ENCODE data around the gene SLC12A4.
A peak's percentile ranks its signal among the peaks of the same experiment; 100 is the strongest.

The SLC12A4 gene

DNA sequence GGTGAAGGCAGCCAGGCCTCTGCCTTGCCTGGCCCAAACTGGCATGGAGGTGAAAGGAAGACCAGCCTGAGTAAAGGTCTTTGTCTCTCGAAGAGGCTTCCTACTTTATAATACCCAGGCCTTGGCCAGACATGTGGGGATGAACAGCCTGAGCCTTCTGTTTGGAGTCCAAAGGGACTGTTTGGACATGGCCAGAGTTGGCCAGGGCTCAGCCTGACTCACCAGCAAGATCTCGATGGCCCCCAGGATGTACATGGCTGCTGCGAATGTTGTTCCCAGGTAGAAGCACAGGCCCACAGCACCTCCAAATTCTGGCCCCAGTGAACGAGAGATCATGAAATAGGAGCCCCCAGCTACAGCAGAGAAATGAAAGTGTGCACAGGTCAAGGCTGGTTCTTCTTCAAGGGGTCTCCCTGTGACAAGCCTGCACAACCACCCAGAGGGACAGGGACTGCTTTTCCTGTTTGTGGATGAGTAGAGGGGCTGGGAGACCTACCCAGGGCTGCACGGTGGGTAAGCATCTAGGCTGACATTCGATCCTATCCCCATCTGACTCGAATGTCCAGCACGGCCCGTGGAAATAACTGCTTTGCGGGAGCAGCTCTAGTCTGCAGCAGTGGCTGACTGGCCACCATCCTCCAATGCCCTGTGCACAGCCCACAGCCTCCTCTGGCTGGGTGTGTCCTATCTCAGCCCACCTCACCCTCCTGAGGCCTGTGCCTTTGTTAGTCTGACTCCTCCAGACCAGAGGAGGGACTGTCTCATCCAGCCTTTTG, 13.8 kb downstream of the SLC12A4 start:
- H3K4me3 ChIP-seq (ENCODE audit: low read depth in 1 of 2, low read length in 2 of 2) = no peak overlapping the region
- no peaks in the 10 kb centered on the region for H3K9me3 ChIP-seq (ENCODE audit: control insufficient read depth in 1 of 2, low read length in 2 of 2)
- H3K36me3 ChIP-seq (ENCODE audit: control insufficient read depth in 1 of 2, insufficient read depth in 2 of 2, low read length in 2 of 2) = peaks cover 32 to 70% of the 10 kb centered on the region in 2 donors
- H3K4me1 ChIP-seq (ENCODE audit: control insufficient read depth in 1 of 2, insufficient read depth in 2 of 2, low read length in 2 of 2) = peaks cover 0 to 24% of the 10 kb centered on the region in 2 donors
- H3K27me3 ChIP-seq (ENCODE audit: low read depth, low read length) = no peaks in the 10 kb centered on the region
- H3K27ac ChIP-seq (ENCODE audit: low read length) = no peak overlapping the region

- H3K27ac ChIP-seq (ENCODE audit: low read length) = no peak overlapping the region
- H3K9me3 ChIP-seq (ENCODE audit: control insufficient read depth in 1 of 2, low read length in 2 of 2) = no peaks in the 10 kb centered on the region
- peaks cover 35 to 74% of the 10 kb centered on the region in 2 donors for H3K36me3 ChIP-seq (ENCODE audit: control insufficient read depth in 1 of 2, insufficient read depth in 2 of 2, low read length in 2 of 2)
These were observed 14.6 kb downstream of the SLC12A4 start for GRCh38 chr16:67953641-67954375.

GRCh38 chr16:67951485-67951884, 17.0 kb downstream of the SLC12A4 start:
- Histone ChIP-seq H3K9me3 (ENCODE audit: control insufficient read depth in 1 of 2, low read length in 2 of 2) (no peaks in the 10 kb centered on the region), H3K4me1 (ENCODE audit: control insufficient read depth in 1 of 2, insufficient read depth in 2 of 2, low read length in 2 of 2) (peaks cover 0 to 21% of the 10 kb centered on the region in 2 donors), H3K36me3 (ENCODE audit: control insufficient read depth in 1 of 2, insufficient read depth in 2 of 2, low read length in 2 of 2) (peaks cover 51 to 81% of the 10 kb centered on the region in 2 donors), H3K4me3 (ENCODE audit: low read depth in 1 of 2, low read length in 2 of 2) (no peak overlapping the region), H3K27ac (ENCODE audit: low read length) (no peak overlapping the region), H3K27me3 (ENCODE audit: low read depth, low read length) (no peaks in the 10 kb centered on the region)

More at GRCh38 chr16:67953641-67954375, 14.6 kb downstream of the SLC12A4 start:
- no peaks in the 10 kb centered on the region for H3K27me3 ChIP-seq (ENCODE audit: low read depth, low read length)
- H3K4me3 ChIP-seq (ENCODE audit: low read depth in 1 of 2, low read length in 2 of 2) = no peak overlapping the region
- peaks cover 0 to 21% of the 10 kb centered on the region in 2 donors for H3K4me1 ChIP-seq (ENCODE audit: control insufficient read depth in 1 of 2, insufficient read depth in 2 of 2, low read length in 2 of 2)

DNA sequence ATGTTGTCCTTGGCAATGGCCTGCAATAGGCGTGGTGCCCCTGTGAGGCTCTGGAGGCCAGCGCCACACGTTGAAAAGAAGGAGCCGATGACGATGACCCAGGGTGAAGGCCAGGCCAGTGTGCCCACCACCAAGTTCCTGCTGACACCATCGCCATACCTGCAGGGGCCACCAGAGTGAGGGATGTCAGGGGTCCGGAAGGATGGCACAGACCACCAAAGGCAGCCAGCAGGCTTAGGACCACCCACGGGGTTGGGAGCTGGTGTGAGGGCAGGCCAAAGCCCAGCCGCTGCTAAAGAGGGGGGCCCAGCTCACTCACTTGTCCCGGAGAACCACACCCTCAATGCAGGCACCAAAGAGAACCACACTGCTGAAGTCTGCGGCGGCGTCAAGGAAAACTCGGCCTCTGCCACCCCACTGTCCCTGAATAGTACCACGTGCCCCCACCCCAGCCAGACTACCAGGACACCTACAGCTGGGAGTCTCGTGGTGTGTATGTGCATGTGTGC, 18.0 kb downstream of the SLC12A4 start:
- peaks cover 62 to 92% of the 10 kb centered on the region in 2 donors for H3K36me3 ChIP-seq (ENCODE audit: control insufficient read depth in 1 of 2, insufficient read depth in 2 of 2, low read length in 2 of 2)
- no peaks in the 10 kb centered on the region for H3K9me3 ChIP-seq (ENCODE audit: control insufficient read depth in 1 of 2, low read length in 2 of 2)
- H3K4me1 ChIP-seq (ENCODE audit: control insufficient read depth in 1 of 2, insufficient read depth in 2 of 2, low read length in 2 of 2) = peaks cover 0 to 27% of the 10 kb centered on the region in 2 donors
- H3K27ac ChIP-seq (ENCODE audit: low read length) = no peak overlapping the region
- H3K27me3 ChIP-seq (ENCODE audit: low read depth, low read length) = no peaks in the 10 kb centered on the region
- H3K4me3 ChIP-seq (ENCODE audit: low read depth in 1 of 2, low read length in 2 of 2) = no peak overlapping the region

DNA sequence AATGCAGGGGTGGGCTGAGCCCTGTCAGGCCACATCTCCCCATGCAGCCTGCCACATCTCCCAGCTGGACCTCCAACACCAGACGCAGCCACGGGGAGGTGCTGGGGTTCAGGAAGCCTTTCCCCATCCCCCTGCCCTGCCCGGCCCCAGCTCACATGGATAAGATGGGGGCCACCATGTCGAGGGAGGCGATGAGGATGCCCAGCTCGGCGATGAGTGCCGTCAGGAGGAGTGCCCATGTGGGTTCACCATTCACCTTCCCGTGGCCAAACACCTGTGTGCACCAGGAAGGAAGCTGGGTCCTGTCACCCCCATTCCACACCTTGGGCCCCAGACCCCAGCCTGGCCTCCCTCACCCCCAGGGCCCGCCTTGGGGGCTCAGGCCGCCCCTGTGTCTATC, 18.8 kb downstream of the SLC12A4 start:
- H3K27me3 ChIP-seq (ENCODE audit: low read depth, low read length) = no peaks in the 10 kb centered on the region
- no peaks in the 10 kb centered on the region for H3K9me3 ChIP-seq (ENCODE audit: control insufficient read depth in 1 of 2, low read length in 2 of 2)
- no peak overlapping the region for H3K27ac ChIP-seq (ENCODE audit: low read length)
- H3K4me1 ChIP-seq (ENCODE audit: control insufficient read depth in 1 of 2, insufficient read depth in 2 of 2, low read length in 2 of 2) = peaks cover 0 to 34% of the 10 kb centered on the region in 2 donors
- no peak overlapping the region for H3K4me3 ChIP-seq (ENCODE audit: low read depth in 1 of 2, low read length in 2 of 2)
- peaks cover 64 to 92% of the 10 kb centered on the region in 2 donors for H3K36me3 ChIP-seq (ENCODE audit: control insufficient read depth in 1 of 2, insufficient read depth in 2 of 2, low read length in 2 of 2)

DNA sequence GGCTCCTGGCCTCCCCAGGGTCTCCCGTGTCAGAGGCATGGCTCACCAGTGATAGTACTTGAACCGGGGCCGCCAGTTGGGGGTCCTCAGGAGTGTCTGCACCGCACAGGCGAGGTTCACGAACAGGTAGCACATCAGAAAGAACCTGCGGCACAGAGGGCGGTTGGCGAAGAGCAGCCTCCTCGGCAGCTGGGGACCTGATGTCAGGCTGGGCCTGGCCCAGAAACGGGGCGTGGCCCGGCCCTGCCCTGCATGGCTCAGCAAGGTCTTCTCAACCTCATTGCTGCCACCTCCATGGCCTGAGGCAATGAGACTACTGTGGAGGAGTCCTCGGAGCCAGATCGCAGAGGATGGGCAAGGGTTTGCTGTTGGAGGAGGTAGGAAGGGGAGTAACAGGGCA, 20.4 kb downstream of the SLC12A4 start:
- H3K4me1 ChIP-seq (ENCODE audit: control insufficient read depth in 1 of 2, insufficient read depth in 2 of 2, low read length in 2 of 2) = peaks cover 0 to 47% of the 10 kb centered on the region in 2 donors
- peaks cover 54 to 87% of the 10 kb centered on the region in 2 donors for H3K36me3 ChIP-seq (ENCODE audit: control insufficient read depth in 1 of 2, insufficient read depth in 2 of 2, low read length in 2 of 2)
- H3K9me3 ChIP-seq (ENCODE audit: control insufficient read depth in 1 of 2, low read length in 2 of 2) = no peaks in the 10 kb centered on the region
- no peaks in the 10 kb centered on the region for H3K27me3 ChIP-seq (ENCODE audit: low read depth, low read length)
- H3K27ac ChIP-seq (ENCODE audit: low read length) = no peak overlapping the region
- no peak overlapping the region for H3K4me3 ChIP-seq (ENCODE audit: low read depth in 1 of 2, low read length in 2 of 2)

GRCh38 chr16:67946966-67947558, 21.4 kb downstream of the SLC12A4 start:
- peaks cover 0 to 51% of the 10 kb centered on the region in 2 donors for H3K4me1 ChIP-seq (ENCODE audit: control insufficient read depth in 1 of 2, insufficient read depth in 2 of 2, low read length in 2 of 2)
- no peak overlapping the region for H3K4me3 ChIP-seq (ENCODE audit: low read depth in 1 of 2, low read length in 2 of 2)
- peaks cover 56 to 90% of the 10 kb centered on the region in 2 donors for H3K36me3 ChIP-seq (ENCODE audit: control insufficient read depth in 1 of 2, insufficient read depth in 2 of 2, low read length in 2 of 2)
- no peaks in the 10 kb centered on the region for H3K27me3 ChIP-seq (ENCODE audit: low read depth, low read length)
- H3K9me3 ChIP-seq (ENCODE audit: control insufficient read depth in 1 of 2, low read length in 2 of 2) = no peaks in the 10 kb centered on the region
- no peak overlapping the region for H3K27ac ChIP-seq (ENCODE audit: low read length)

DNA sequence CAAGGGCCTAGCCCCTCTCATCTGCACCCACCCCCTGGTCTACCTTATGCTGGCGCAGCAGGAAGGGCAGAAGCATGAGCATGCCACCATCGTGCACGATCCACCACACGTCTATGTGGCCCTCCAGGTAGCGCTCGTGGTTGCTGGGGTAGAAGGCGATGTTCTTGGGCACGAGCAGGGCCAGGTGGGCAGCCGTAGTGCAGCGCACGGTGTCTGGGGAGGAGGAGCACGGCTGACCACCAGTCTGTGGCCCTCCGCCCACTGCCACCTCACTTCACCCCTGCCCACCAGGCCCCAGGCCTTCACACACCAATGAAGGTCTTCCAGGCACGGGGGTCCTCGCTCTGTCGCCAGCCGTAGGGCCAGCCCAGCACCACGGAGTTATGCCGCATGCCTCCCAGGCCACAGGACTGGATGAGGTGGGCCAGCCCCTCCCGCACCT, 22.3 kb downstream of the SLC12A4 start:
- Histone ChIP-seq H3K4me3 (ENCODE audit: low read depth in 1 of 2, low read length in 2 of 2) (no peak overlapping the region), H3K27ac (ENCODE audit: low read length) (no peak overlapping the region), H3K9me3 (ENCODE audit: control insufficient read depth in 1 of 2, low read length in 2 of 2) (no peaks in the 10 kb centered on the region), H3K27me3 (ENCODE audit: low read depth, low read length) (no peaks in the 10 kb centered on the region), H3K36me3 (ENCODE audit: control insufficient read depth in 1 of 2, insufficient read depth in 2 of 2, low read length in 2 of 2) (peaks cover 51 to 89% of the 10 kb centered on the region in 2 donors), H3K4me1 (ENCODE audit: control insufficient read depth in 1 of 2, insufficient read depth in 2 of 2, low read length in 2 of 2) (peaks cover 0 to 42% of the 10 kb centered on the region in 2 donors)

DNA sequence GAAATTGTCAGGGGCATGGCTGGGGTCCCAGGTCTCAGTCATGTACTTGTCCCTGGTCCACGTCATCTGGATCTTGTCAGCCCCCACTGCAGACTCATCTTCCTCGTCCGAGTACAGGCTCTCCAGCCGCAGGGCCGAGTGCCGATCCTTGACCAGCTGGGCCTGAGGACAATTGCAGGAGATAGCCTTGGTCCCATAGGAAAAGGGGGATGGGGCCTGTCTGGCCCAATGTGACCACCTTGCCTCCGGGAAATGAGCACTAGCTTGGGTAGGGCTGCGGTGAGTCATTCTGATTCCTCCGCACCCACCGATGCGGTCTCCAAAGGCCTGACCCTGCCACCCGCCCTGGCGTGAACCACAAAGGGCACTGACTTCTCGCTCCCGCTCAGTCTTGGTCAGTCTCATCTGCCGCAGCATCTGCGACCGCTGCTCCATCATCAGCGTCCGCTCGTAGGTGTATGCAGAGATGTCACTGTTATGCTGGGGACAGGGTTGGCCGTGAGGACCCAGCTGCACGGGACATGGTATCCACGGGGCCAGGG, 23.0 kb downstream of the SLC12A4 start:
- Histone ChIP-seq H3K4me1 (ENCODE audit: control insufficient read depth in 1 of 2, insufficient read depth in 2 of 2, low read length in 2 of 2) (peaks cover 0 to 38% of the 10 kb centered on the region in 2 donors), H3K9me3 (ENCODE audit: control insufficient read depth in 1 of 2, low read length in 2 of 2) (no peaks in the 10 kb centered on the region), H3K4me3 (ENCODE audit: low read depth in 1 of 2, low read length in 2 of 2) (no peak overlapping the region), H3K27ac (ENCODE audit: low read length) (no peak overlapping the region), H3K27me3 (ENCODE audit: low read depth, low read length) (no peaks in the 10 kb centered on the region), H3K36me3 (ENCODE audit: control insufficient read depth in 1 of 2, insufficient read depth in 2 of 2, low read length in 2 of 2) (peaks cover 45 to 82% of the 10 kb centered on the region in 2 donors)

DNA sequence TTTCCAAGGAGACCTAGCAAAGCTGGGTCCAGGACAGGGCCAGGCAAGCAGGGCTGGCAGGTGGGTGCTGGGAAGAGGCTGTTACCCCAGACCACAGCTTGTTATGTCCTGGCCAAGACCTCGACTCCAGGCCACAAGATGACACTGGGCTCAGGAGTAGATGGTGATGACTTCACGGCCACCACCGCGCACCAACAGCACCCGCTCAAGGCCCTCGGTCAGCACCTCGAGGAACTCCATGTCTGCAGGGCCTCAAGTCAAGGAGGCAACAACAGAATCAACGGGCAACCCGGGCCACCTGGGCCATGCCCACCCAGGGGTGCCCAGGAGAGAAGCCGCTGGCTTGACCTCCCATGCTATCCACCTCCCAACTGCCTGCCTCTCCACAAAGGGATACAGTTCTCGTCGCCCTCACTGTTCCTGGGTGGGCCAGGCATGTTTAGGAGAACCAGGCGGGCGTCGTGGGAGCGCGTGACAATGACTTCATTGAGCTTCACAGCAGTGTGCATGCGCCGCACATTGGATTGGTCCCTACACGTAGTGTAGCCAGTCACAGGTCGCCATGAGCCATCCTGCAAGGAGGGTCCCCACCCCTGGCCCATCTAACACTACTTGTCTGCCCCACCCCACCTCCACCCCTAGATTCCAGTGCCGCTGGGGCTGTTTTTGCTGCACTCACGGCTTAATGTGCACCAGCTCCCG, 23.6 kb downstream of the SLC12A4 start:
- Histone ChIP-seq H3K36me3 (ENCODE audit: control insufficient read depth in 1 of 2, insufficient read depth in 2 of 2, low read length in 2 of 2) (peaks cover 40 to 79% of the 10 kb centered on the region in 2 donors), H3K9me3 (ENCODE audit: control insufficient read depth in 1 of 2, low read length in 2 of 2) (no peaks in the 10 kb centered on the region), H3K4me1 (ENCODE audit: control insufficient read depth in 1 of 2, insufficient read depth in 2 of 2, low read length in 2 of 2) (peaks cover 0 to 42% of the 10 kb centered on the region in 2 donors), H3K27me3 (ENCODE audit: low read depth, low read length) (no peaks in the 10 kb centered on the region), H3K4me3 (ENCODE audit: low read depth in 1 of 2, low read length in 2 of 2) (no peak overlapping the region), H3K27ac (ENCODE audit: low read length) (peak overlapping the region; percentile 31)
